HepG2 (cell line): Measurements from ENCODE around the gene CPPED1. TPM values are rescaled to one million over a fixed set of nuclear protein-coding genes. Genes with fewer than 3 reads are reported as not detected.

ENCODE experiments used
- ATAC-seq: fragments of 200-7000 bp; cut with Tn5 transposase; 3 replicates; pipeline ENCODE4 v1.9.1; 2020; ENCODE audit warnings: mild to moderate bottlenecking, moderate library complexity
- BruUV-seq: library from RNA; stranded (reverse); fragments of 400-500 nt; replicated peaks from 2 replicates; lab custom pipeline; 2021; lab: Mats Ljungman, UMichigan
- CTCF ChIA-PET: fragments of 300-600 bp; formaldehyde crosslinking; extraction: SDS; loops from one replicate; lab custom pipeline; 2021; ENCODE audit warnings: low total read pairs, inconsistent platforms, low intra/inter-chr PET ratio; lab: Yijun Ruan, JAX
- POLR2A ChIA-PET: fragments of 350-600 bp; sonication (Branson Sonifier 250); formaldehyde crosslinking; loops from one replicate; lab custom pipeline; 2020; ENCODE audit warnings: antibody characterized with exemption, inconsistent platforms; lab: Yijun Ruan, JAX
- DNase-seq: peaks from one replicate; pipeline ENCODE4 v3.0.0-alpha.2; 2015; ENCODE audit warnings: low spot score
- FAIRE-seq: peaks from 3 replicates; lab custom pipeline; 2011; peaks lifted over from hg19 to GRCh38; lab: Jason Lieb, UNC
- H2AFZ ChIP-seq: one replicate; pipeline ENCODE4 v1.6.1; 2011; ENCODE audit warnings: low read length, inconsistent platforms
- H3K27ac ChIP-seq: fragments of 300-600 bp; 3 replicates; pipeline ENCODE4 v1.8.0; 2011; ENCODE audit warnings: mixed run types, mild to moderate bottlenecking, mixed read lengths, low read length, inconsistent platforms; ENCODE audit not compliant: insufficient read depth; ENCODE audit errors: extremely low read length
- H3K27me3 ChIP-seq, 2 experiments: fragments of 200-600 bp in 1 of 2; 2 replicates in 1 of 2; 3 replicates in 1 of 2; pipeline versions ENCODE4 v1.6.0 to v1.8.0; 2011; ENCODE audit warnings: low read length in 2 of 2, mild to moderate bottlenecking in 2 of 2, moderate library complexity in 2 of 2, inconsistent platforms in 1 of 2; ENCODE audit not compliant: insufficient read depth in 2 of 2, control insufficient read depth in 1 of 2
- H3K36me3 ChIP-seq, 2 experiments: fragments of 200-600 bp in 1 of 2; replicated peaks in 1 of 2; 2 replicates in 1 of 2; 3 replicates in 1 of 2; pipeline versions ENCODE4 v1.5.1 to v1.8.0; 2011; ENCODE audit warnings: low read length in 2 of 2, inconsistent platforms in 1 of 2; ENCODE audit not compliant: insufficient read depth in 2 of 2, control insufficient read depth in 1 of 2
- H3K4me1 ChIP-seq: 2 replicates; pipeline ENCODE4 v1.5.1; 2012; ENCODE audit warnings: low read length, inconsistent platforms; ENCODE audit not compliant: insufficient read depth
- H3K4me2 ChIP-seq: 2 replicates; pipeline ENCODE4 v1.6.0; 2011; ENCODE audit warnings: low read depth, low read length, inconsistent platforms
- H3K4me3 ChIP-seq, 3 experiments: fragments of 200-600 bp in 1 of 3; sonication (generic), shearing (Covaris generic) in 1 of 3; replicated peaks in 1 of 3; 2 replicates each; pipeline ENCODE4 v1.5.1; 2011 to 2016; ENCODE audit warnings: low read length in 3 of 3, inconsistent platforms in 2 of 3, low read depth in 2 of 3, mild to moderate bottlenecking in 2 of 3, control low read depth in 1 of 3, mixed read lengths in 1 of 3; ENCODE audit not compliant: insufficient read depth in 1 of 3
- H3K79me2 ChIP-seq: one replicate; pipeline ENCODE4 v1.6.1; 2011; ENCODE audit warnings: low read length, inconsistent platforms; ENCODE audit not compliant: insufficient read depth
- H3K9ac ChIP-seq: 2 replicates; pipeline ENCODE4 v1.6.0; 2011; ENCODE audit warnings: mild to moderate bottlenecking, low read depth, low read length, inconsistent platforms; ENCODE audit not compliant: insufficient read depth
- H3K9me3 ChIP-seq: 2 replicates; pipeline ENCODE4 v1.5.1; 2012; ENCODE audit warnings: mild to moderate bottlenecking, low read length
- H4K20me1 ChIP-seq: 2 replicates; pipeline ENCODE4 v1.6.0; 2011; ENCODE audit warnings: inconsistent platforms, mild to moderate bottlenecking, low read length, moderate library complexity; ENCODE audit not compliant: insufficient read depth
- BORCS8-MEF2B ChIP-seq: sonication (generic); formaldehyde crosslinking; IDR thresholded peaks from 2 replicates; pipeline ENCODE4 v1.8.0; 2022; ENCODE audit warnings: mild to moderate bottlenecking, missing genetic modification reagents
- RERE ChIP-seq: IDR thresholded peaks from 2 replicates; pipeline ENCODE4 v1.6.1; 2016; ENCODE audit warnings: low read depth, missing genetic modification reagents, missing compliant biosample characterization
- ZBTB40 ChIP-seq, 2 experiments: fragments of 450-650 bp in 1 of 2; sonication (generic) in 1 of 2; formaldehyde crosslinking in 1 of 2; IDR thresholded peaks; 2 replicates each; pipeline versions ENCODE4 v1.6.1 to v1.8.0; 2016 to 2022; ENCODE audit warnings: antibody characterized with exemption in 1 of 2, mild to moderate bottlenecking in 1 of 2, missing genetic modification reagents in 1 of 2
- ZBTB46 ChIP-seq: sonication (generic); formaldehyde crosslinking; IDR thresholded peaks from 2 replicates; pipeline ENCODE4 v1.4.0; 2020; ENCODE audit warnings: mild to moderate bottlenecking, missing genetic modification reagents, borderline replicate concordance
- ZFP90 ChIP-seq: sonication (generic); formaldehyde crosslinking; IDR thresholded peaks from 2 replicates; pipeline ENCODE4 v1.8.0; 2022; ENCODE audit warnings: missing genetic modification reagents, mild to moderate bottlenecking, inconsistent platforms, borderline replicate concordance
- ZNF570 ChIP-seq: sonication (generic); formaldehyde crosslinking; IDR thresholded peaks from 2 replicates; pipeline ENCODE4 v1.4.0; 2020; ENCODE audit warnings: mild to moderate bottlenecking, missing genetic modification reagents, borderline replicate concordance
- WGBS: methylation state at CpG from one replicate; pipeline ENCODE4 v1.1.6; 2017; ENCODE audit warnings: low lambda C conversion rate; 5-methylcytosine and 5-hydroxymethylcytosine counted together
- in situ Hi-C: cut with HindIII; loops from 2 replicates; pipeline ENCODE4 v1.10.0; 2017; ENCODE audit warnings: low pct_unique_long_range_greater_than_20kb; ENCODE audit not compliant: extremely low pct_ligation_motif_present
- intact Hi-C: fragments of 100-400 bp; cut with micrococcal nuclease; formaldehyde crosslinking; loops from one replicate; pipeline ENCODE4 v1.10.0; 2022; ENCODE audit not compliant: unreplicated experiment
- polyA plus RNA-seq, 8 experiments: library from polyadenylated mRNA; depleted of rRNA in 3 of 8; stranded (reverse) in 7 of 8; unstranded in 1 of 8; fragments of >200 nt; fragmentation: Illumina TruSeq in 4 of 8; extraction: Trizol in 4 of 8; gene quantifications; 2 replicates each; pipeline versions ENCODE4 v1.2.1 to v1.2.3, GENCODE V29; 2011 to 2016; ENCODE audit warnings: low read depth in 4 of 8, missing spikeins in 1 of 8, mixed read lengths in 1 of 8; ENCODE audit not compliant: insufficient read depth in 1 of 8
- total RNA-seq, 5 experiments: library from RNA; depleted of rRNA; stranded (reverse); fragments of >200 nt; fragmentation: Illumina TruSeq; extraction: Trizol; gene quantifications; 2 replicates each; pipeline ENCODE4 v1.2.3, GENCODE V29; 2016; ENCODE audit warnings: low read depth in 1 of 5

Gene CPPED1
- total and polyA plus RNA-seq, 2 of the 13 experiments (the other 11 are each of a cell fraction or from before 2014, with no cell fraction given), result 66.6 to 71.3 TPM

- FAIRE-seq (no peak), ATAC-seq (no peak), DNase-seq (no peak)
- peaks cover 12 to 14% of the 10 kb centered on the region in 2 experiments; a peak in 4 of 5 replicates for H3K36me3 ChIP-seq
- 94% methylated on average over 5 of the region's 5 CpGs for WGBS
- H3K27ac ChIP-seq, result no peak overlapping the region
- no peak overlapping the region for H3K4me3 ChIP-seq
- H3K79me2 ChIP-seq, result no peaks in the 10 kb centered on the region
- H3K9ac ChIP-seq, result no peak overlapping the region
- intact Hi-C loops (no loop called here), in situ Hi-C loops (no loop called here)
- BruUV-seq, result no TSS peak
- H4K20me1 ChIP-seq, result no peaks in the 10 kb centered on the region
- no peak overlapping the region for H3K4me2 ChIP-seq
- ChIA-PET POLR2A (interaction anchor here (0.7 kb wide), 1 partner anchor 72 kb away, joined by 3 read pairs; no protein-coding TSS in a partner anchor), CTCF (no interaction called here)
- H3K9me3 ChIP-seq, result no peaks in the 10 kb centered on the region
- H3K27me3 ChIP-seq, result no peaks in the 10 kb centered on the region
- H3K4me1 ChIP-seq, result no peaks in the 10 kb centered on the region
- no peak overlapping the region for H2AFZ ChIP-seq
- TF ChIP-seq BORCS8-MEF2B (no peak), ZBTB46 (CRISPR knock-in tag) (no peak), ZBTB40 (IDR thresholded peaks at IDR 0.05) (peak; percentile 49), ZBTB40 (CRISPR knock-in tag; IDR thresholded peaks at IDR 0.05) (peak; percentile 89), ZFP90 (no peak), ZNF570 (CRISPR knock-in tag) (no peak), RERE (no peak)
Observed at GRCh38 chr16:12658506-12658905, 145.2 kb downstream of the CPPED1 start.
